Activated CD8-positive, alpha-beta memory T cell treated with anti-CD3 and anti-CD28 coated beads, Interleukin-2, amount 50 U/mL, for 24 hours (primary cell): ENCODE data around the gene MAGI1.

Source experiments
- DNase-seq: peaks from one replicate; pipeline ENCODE4 v3.0.0-alpha.2; 2020; ENCODE audit errors: extremely low read depth

Gene MAGI1

DNA sequence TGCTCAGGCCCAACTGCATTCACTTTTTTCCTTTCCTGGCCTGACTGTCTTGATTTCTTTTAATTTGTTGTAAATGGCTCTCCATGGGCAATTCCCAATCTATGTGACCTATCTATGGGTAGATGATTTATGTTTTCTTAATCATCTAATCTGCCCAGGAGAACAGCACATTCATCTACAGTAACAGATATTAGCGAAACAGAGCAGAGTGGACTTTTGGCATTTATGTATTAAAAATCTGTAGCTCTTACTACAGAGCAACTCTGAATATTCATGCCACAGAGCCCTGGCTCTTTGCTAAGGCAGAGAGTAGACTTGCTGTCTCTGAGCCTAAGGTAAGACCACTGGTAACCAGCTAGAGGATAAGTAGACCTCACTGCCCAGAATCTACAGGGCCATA, 676.0 kb downstream of the MAGI1 start:
- DNase-seq, result no peak

DNA sequence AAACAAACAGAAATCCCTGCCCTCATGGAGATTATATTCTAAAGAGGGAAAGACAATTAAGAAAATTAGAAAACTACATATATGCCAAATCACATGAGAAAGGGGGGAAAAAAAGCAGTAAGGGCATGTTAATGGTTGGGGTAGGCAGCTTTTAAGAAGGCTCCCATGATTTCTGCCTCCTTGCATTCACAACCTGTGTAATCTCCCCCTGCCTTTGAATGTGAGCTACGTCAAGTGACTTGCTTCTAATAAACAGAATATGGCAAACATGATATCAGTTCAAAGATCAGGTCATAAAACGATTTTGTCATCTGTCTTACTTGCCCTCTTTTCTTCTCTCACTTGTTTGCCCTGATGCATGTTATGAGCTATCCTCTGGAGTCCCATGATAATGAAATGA, 677.3 kb downstream of the MAGI1 start:
- no peak for DNase-seq

DNA sequence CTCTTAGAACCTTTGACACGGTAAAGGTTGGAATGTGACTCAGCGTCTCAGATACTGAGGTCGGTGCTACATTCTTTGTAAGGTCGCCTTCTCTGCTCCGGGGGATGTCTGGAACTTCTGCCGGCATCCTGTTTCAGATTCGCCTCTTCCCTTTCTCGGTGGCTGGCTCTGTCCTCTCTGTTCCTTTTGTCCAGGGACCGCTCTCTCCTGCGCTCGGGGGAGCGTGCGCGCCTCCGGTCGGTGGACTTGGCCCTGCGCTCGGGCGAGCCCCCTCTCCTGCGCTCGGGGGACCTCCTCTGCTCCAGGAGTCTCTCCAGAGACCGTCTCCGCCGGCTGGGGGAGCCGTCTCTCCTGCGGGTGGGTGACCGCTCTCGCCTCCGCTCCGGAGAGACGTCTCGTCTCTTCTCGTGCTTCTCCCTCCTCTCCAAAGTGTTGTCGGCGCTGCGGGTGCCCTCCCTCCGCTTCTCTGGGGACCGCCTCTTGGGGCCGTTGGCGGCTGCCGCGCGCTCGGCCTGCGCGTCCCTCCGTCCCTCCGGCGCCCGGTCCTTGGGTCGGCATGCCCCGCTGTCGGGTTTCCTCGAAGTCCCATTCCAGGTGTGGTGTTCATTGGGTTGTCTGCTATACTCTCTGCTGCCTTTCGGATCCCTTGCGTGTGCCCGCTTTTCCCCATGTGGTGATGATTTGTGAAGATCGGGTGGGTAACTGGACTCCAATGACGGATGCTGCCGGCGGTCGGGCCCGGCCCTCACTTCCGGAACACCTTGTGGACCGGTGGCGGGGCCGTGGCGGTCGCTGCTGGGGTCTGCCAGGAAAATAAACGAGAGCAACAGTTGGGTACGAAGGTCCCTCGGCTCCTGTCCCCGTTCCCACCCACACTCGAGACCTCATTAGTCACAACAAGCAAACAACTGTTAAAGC, 682.1 kb downstream of the MAGI1 start:
- DNase-seq, result no peak

DNA sequence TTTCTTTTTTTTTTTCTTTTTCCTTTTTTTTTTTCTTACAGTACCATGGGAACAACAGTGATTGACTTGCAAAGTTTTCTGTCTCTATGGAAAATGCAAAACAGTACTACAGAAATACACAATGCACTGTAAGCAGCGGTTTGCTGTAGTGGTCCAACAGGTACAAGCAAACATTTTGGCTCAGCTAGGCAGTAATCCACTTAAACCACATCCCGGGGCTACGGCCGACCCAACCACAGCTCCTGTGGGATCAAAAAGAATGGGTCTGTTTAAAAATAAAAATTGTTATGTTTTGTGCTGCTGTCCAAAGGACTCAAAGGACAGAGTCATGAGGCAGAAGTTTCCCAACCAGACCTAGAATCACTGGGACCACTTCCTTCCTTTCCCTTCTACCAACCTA, 683.8 kb downstream of the MAGI1 start:
- DNase-seq, result no peak

DNA sequence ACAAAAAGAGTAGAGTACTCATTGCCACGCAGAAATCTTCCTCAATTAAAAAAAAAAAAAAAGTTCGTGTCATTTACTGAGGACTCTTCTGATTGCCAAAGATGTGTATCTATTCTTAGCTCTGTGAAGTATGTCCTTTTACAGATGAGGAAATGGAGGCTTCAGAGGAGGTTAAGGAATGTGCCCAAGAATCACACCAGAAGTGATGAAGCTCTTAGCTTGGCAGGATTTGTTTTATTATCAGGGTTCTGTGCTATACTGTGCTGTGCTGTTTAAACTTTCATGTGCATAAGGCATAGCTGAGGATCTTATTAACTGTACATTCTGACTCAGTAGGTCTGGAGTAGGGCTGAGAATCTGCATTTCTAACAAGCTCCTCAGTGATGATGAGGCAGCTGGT, 685.8 kb downstream of the MAGI1 start:
- DNase-seq, result no peak

DNA sequence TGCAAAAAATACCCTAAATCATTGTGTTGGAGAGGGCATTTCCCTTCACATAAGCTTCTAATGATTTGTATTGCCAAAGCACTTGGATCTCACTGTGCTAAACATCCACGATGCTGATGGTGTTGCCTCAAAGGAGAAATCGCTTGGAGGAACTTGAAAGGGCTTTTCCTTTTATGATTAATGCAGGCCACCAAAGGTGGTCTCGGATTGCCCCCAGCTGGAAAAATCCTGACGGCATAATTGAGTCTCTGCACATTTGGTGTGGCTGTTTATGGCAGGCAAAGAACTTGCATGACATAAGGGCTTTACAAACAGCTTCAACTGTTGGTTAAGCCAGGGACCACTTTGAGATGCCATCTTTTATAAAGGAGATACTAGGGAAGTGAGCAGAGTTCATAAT, 687.0 kb downstream of the MAGI1 start:
- no peak for DNase-seq

DNA sequence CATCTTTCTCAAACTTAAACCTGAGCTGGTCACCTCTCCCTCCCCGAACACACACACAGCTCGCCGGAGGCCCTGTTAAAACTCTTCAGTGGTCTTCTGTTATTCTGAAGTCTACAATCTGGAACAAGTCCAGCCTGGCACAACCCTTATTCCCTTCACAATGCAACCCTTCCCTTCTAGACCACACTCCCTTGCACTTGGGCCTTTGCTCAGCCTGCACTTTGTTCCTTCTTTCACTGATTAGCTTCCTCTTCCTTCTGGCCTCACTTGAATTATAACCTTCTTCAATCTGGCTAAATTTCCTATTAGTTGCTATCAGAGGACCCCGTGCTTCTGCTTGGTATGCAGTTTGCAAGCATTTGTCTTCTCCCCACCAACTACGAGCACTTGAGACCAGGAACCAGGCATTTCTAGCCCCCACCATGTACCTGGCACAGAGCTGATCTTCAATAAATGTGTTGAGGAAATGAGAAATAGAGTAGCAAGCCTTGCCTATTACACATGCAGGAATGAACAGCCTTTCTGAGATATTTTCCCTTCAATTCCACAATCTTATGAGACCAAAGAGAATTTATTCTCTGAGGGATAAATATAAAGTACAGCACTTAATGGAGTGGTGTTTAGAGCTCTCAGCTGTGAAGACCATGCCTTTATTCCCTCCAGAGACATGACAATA, 687.8 kb downstream of the MAGI1 start:
- DNase-seq, result no peak

DNA sequence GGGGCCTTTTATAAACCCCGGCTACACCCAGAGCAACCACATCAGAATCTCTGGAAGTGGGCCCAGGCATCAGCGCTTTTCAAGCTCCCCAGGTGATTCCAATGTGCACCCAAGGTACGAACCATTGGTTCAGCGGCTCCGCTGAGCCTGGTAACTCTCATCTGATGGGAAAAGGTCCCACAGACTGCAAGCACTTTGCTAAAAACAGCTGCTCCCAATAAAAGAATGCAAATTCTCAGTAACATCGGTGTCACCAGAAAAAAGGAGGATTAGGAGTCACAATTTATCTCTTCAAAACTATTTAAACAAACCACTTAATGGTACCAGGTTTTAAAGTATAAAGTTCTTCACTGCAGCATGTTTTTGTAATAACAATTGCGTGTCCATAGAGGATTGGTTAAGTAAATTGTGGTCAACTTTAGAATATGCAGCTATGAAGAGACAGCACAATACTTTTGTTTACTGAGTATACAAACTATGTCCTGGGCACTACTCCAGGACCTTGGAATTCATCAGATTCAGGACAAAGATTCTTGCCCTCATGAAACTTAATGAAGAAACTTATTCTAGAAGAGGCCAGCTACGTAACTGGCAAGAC, 690.2 kb downstream of the MAGI1 start:
- no peak for DNase-seq

- no peak for DNase-seq
These were observed 691.6 kb downstream of the MAGI1 start for GRCh38 chr3:65347166-65347565.

GRCh38 chr3:65344846-65345245, 693.9 kb downstream of the MAGI1 start:
- DNase-seq, result no peak

DNA sequence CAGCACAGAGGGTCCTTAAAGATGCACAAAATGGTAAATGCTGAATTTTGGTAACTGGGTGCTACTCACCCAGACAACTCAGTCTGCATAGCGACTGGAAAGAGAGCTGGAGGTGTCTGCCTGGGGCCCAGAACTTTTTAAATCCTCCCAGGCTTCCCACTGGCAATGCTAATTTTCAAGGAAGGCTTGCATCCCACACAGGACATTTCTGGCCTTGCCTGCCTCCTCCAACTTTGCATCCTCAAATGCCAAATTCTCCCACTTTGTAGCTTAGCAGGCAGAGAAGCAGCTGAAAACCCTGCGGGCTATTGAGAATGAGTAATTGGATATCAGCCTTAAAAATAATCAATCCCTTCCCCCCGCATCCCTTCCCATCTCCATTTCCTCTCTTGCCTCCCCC, 694.3 kb downstream of the MAGI1 start:
- DNase-seq, result no peak

GRCh38 chr3:65343736-65344135, 695.0 kb downstream of the MAGI1 start:
- DNase-seq, result no peak

- DNase-seq, result no peak
These were observed 695.7 kb downstream of the MAGI1 start for GRCh38 chr3:65343026-65343425.

DNA sequence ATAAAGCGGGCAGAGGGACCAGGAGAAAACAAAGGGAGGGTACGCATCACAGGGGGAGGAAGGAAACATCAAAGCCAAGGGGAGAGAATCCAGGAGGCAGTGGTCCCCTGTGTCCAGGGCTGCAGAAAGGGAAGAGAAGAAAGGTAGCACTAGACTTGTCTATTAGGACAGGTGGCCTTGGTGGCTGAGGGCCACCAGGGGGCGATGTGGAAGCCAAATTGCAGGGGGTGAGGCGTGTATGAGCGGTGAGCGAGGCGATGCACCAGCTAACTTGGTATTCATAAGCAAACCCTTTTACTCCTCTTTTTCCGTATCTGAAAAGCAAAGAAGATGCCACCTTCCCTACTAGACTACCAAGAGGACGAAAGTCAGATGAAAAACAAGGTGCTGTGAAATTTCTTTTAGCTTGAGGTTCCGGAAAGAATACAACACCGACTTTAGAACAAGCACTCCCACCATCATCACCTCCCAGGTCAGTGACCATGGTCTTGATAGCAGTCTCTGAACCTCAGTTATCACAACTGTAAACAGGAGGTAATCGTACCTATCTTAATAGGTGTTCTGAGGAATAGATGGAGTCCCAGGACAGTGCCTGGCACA, 696.5 kb downstream of the MAGI1 start:
- no peak for DNase-seq

GRCh38 chr3:65339192-65339740, 699.5 kb downstream of the MAGI1 start:
- DNase-seq, result no peak

- no peak for DNase-seq
These were observed 700.1 kb downstream of the MAGI1 start for GRCh38 chr3:65338571-65338970.

- no peak for DNase-seq
These were observed 703.1 kb downstream of the MAGI1 start for GRCh38 chr3:65335587-65335986.

DNA sequence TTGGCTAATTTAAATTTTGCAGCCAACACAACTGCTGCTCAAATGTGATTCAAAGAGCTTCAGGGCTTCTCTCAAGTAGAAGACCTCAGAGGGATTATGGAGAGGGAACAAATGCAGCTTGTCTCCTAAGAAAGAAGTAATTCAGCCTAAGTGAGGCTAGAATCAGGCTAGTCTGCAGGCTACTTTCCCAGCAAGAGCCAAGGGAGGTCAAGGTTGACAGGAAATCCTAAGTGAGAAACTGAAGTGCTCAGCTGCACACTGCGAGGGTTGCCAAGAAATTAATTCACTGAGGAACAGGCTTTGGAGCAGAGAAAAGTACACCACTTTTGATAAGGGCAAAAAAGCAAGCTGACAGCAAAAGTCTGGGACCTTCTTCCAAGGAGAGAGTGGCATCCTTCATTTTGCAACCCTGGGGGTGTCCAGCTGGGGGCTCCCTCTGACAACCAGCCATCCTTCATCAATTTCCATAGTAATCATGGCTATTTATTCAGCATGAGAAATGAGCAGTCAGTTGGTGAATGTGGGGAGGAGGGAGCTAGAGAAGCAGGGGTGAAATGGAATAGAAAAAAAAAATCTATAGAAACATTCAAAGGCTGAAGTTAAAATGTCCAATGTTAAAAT, 704.6 kb downstream of the MAGI1 start:
- no peak for DNase-seq

- DNase-seq, result no peak
These were observed 707.0 kb downstream of the MAGI1 start for GRCh38 chr3:65331730-65332129.

DNA sequence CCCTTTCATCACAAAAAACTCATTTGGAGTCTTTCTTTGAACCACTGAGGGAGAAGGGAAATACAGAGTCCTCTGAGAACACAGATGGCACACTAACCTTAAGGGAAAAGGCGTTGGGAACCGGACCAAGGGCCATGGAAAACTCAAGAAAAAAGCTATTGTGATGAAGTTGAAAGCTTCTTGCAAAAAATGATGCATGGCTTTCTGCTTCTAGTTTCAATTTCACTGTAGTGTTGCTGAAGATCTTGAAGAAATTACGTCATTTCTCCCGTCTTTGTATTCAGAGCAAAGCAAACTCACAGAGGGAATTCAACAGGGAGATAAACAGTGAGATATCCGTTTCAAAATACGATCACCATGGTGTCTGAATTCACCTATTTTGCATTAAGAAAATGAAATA, 708.6 kb downstream of the MAGI1 start:
- DNase-seq, result no peak

GRCh38 chr3:65328148-65328547, 710.6 kb downstream of the MAGI1 start:
- DNase-seq, result no peak

- no peak for DNase-seq
These were observed 712.1 kb downstream of the MAGI1 start for GRCh38 chr3:65326574-65326973.
